HG03432 (cell line): Measurements from ENCODE around the gene WDR19.
"Not testable (repeated sequence)": the region's sequence is repeated elsewhere in the genome, so short reads cannot be mapped to it uniquely, and the experiment has no call there.

Experiments
- ATAC-seq: cut with Tn5 transposase; IDR thresholded peaks from one replicate; pipeline ENCODE4 v1.9.1; 2021; ENCODE audit warnings: mild to moderate bottlenecking, moderate library complexity; ENCODE audit not compliant: unreplicated experiment

Gene WDR19

GRCh38 chr4:39181905-39182638 lies at the start of gene WDR19:
WDR19 (plus strand) TSS chr4:39182529; CDS start chr4:39182558, 29 bp downstream.
- peak; percentile 99 for ATAC-seq

- no peak for ATAC-seq
These were observed 48.7 kb upstream of the WDR19 start for GRCh38 chr4:39133623-39134022.

- no peak for ATAC-seq
These were observed 47.5 kb upstream of the WDR19 start for GRCh38 chr4:39134683-39135306.

GRCh38 chr4:39138227-39138626 lies 44.1 kb upstream of the WDR19 start:
- not testable (repeated sequence) for ATAC-seq

GRCh38 chr4:39146211-39146610 lies 36.1 kb upstream of the WDR19 start:
- ATAC-seq = no peak

GRCh38 chr4:39154009-39154408 lies 28.3 kb upstream of the WDR19 start:
- ATAC-seq = no peak

- ATAC-seq = no peak
These were observed 24.8 kb upstream of the WDR19 start for GRCh38 chr4:39157520-39157919.

- ATAC-seq = no peak
These were observed 16.2 kb upstream of the WDR19 start for GRCh38 chr4:39166177-39166576.

- no peak for ATAC-seq
These were observed 15.7 kb upstream of the WDR19 start for GRCh38 chr4:39166669-39167068.

- ATAC-seq = no peak
These were observed 12.9 kb upstream of the WDR19 start for GRCh38 chr4:39169426-39169825.

- no peak for ATAC-seq
These were observed 12.0 kb upstream of the WDR19 start for GRCh38 chr4:39170301-39170700.

- ATAC-seq = no peak
These were observed 3.6 kb upstream of the WDR19 start for GRCh38 chr4:39178706-39179105.

- ATAC-seq = no peak
These were observed 2.6 kb upstream of the WDR19 start for GRCh38 chr4:39179681-39180080.

GRCh38 chr4:39180629-39181028 lies 1.7 kb upstream of the WDR19 start:
- not testable (repeated sequence) for ATAC-seq

GRCh38 chr4:39181520-39181904 lies 817 bp upstream of the WDR19 start:
- no peak for ATAC-seq

GRCh38 chr4:39201963-39202362 lies 19.6 kb downstream of the WDR19 start:
- ATAC-seq = no peak

- no peak for ATAC-seq
These were observed 22.2 kb downstream of the WDR19 start for GRCh38 chr4:39204543-39204942.

- ATAC-seq = no peak
These were observed 22.7 kb downstream of the WDR19 start for GRCh38 chr4:39205000-39205399.

GRCh38 chr4:39205476-39205875 lies 23.1 kb downstream of the WDR19 start:
- no peak for ATAC-seq

- ATAC-seq = no peak
These were observed 45.6 kb downstream of the WDR19 start for GRCh38 chr4:39227906-39228305.

GRCh38 chr4:39228377-39228776 lies 46.0 kb downstream of the WDR19 start:
- ATAC-seq = no peak

GRCh38 chr4:39230462-39230861 lies 48.1 kb downstream of the WDR19 start:
- no peak for ATAC-seq

GRCh38 chr4:39231660-39232059 lies 49.3 kb downstream of the WDR19 start:
- ATAC-seq = no peak
